ENCODE measurements around the gene METTL21C. TPM values are rescaled to one million over a fixed set of nuclear protein-coding genes. Genes with fewer than 3 reads are reported as not detected.

The METTL21C gene
- total RNA-seq, 4 donors from 2014 or later = not detected

GRCh38 chr13:102667023-102667422 is 27.8 kb downstream of the METTL21C start:
- TF ChIP-seq CTCF (IDR thresholded peaks at IDR 0.05; ENCODE audit: low read depth) = no peak

- no peak for TF ChIP-seq CTCF (IDR thresholded peaks at IDR 0.05; ENCODE audit: low read depth)
Observed at GRCh38 chr13:102659168-102659713, 35.6 kb downstream of the METTL21C start.

GRCh38 chr13:102658660-102659059 is 36.2 kb downstream of the METTL21C start:
- TF ChIP-seq CTCF (IDR thresholded peaks at IDR 0.05; ENCODE audit: low read depth) = no peak

GRCh38 chr13:102657630-102658029 is 37.2 kb downstream of the METTL21C start:
- no peak for TF ChIP-seq CTCF (IDR thresholded peaks at IDR 0.05; ENCODE audit: low read depth)

- no peak for TF ChIP-seq CTCF (IDR thresholded peaks at IDR 0.05; ENCODE audit: low read depth)
Observed at GRCh38 chr13:102654756-102655155, 40.1 kb downstream of the METTL21C start.

- no peak for TF ChIP-seq CTCF (IDR thresholded peaks at IDR 0.05; ENCODE audit: low read depth)
Observed at GRCh38 chr13:102651892-102652291, 43.0 kb downstream of the METTL21C start.

- TF ChIP-seq CTCF (IDR thresholded peaks at IDR 0.05; ENCODE audit: low read depth) = no peak
Observed at GRCh38 chr13:102651392-102651791, 43.5 kb downstream of the METTL21C start.

All from subcutaneous adipose tissue (tissue), 4 donors.